CD14-positive monocyte (primary cell): Measurements from ENCODE around the gene RAB31. TPM values are rescaled to one million over a fixed set of nuclear protein-coding genes. Genes with fewer than 3 reads are reported as not detected.

Experiments
- DNase-seq, 3 donors: peaks; one replicate each; pipeline ENCODE4 v3.0.0-alpha.2; 2011 to 2022
- H2AFZ ChIP-seq: 2 replicates; pipeline ENCODE4 v1.6.0; 2012; ENCODE audit warnings: mild to moderate bottlenecking, low read depth, low read length, inconsistent platforms; ENCODE audit not compliant: insufficient read depth, poor library complexity, severe bottlenecking
- H3K27ac ChIP-seq, 2 donors: 1 replicate in 1 of 2; 2 replicates in 1 of 2; pipeline ENCODE4 v1.5.1; 2012 to 2013; ENCODE audit warnings: low read length in 2 of 2, control low read depth in 1 of 2, inconsistent platforms in 1 of 2, low read depth in 1 of 2, mild to moderate bottlenecking in 1 of 2
- H3K27me3 ChIP-seq, 2 donors: one replicate each; pipeline versions ENCODE4 v1.6.0 to v1.6.1; 2011 to 2013; ENCODE audit warnings: low read length in 2 of 2; ENCODE audit not compliant: control insufficient read depth in 2 of 2, insufficient read depth in 2 of 2
- H3K36me3 ChIP-seq, 2 donors: replicated peaks in 1 of 2; 1 replicate in 1 of 2; 2 replicates in 1 of 2; pipeline versions ENCODE4 v1.5.1 to v1.6.1; 2012 to 2013; ENCODE audit warnings: low read length in 2 of 2, control low read depth in 1 of 2, inconsistent platforms in 1 of 2, mild to moderate bottlenecking in 1 of 2; ENCODE audit not compliant: insufficient read depth in 2 of 2, control insufficient read depth in 1 of 2
- H3K4me1 ChIP-seq, 2 donors: 1 replicate in 1 of 2; 2 replicates in 1 of 2; pipeline versions ENCODE4 v1.5.1 to v1.6.1; 2012 to 2013; ENCODE audit warnings: low read length in 2 of 2, control low read depth in 1 of 2, inconsistent platforms in 1 of 2, mild to moderate bottlenecking in 1 of 2, moderate library complexity in 1 of 2; ENCODE audit not compliant: insufficient read depth in 2 of 2, control insufficient read depth in 1 of 2
- H3K4me2 ChIP-seq: replicated peaks from 2 replicates; pipeline ENCODE3; 2012; ENCODE audit warnings: low read length, moderate library complexity, mild to moderate bottlenecking; ENCODE audit not compliant: poor library complexity, severe bottlenecking; ENCODE audit errors: extremely low read depth
- H3K4me3 ChIP-seq, 3 experiments: fragments of 200-600 bp in 1 of 3; sonication (generic) in 1 of 3; replicated peaks in 1 of 3; 1 replicate in 2 of 3; 2 replicates in 1 of 3; pipeline ENCODE4 v1.5.1; 2011 to 2013; ENCODE audit warnings: low read length in 3 of 3, mild to moderate bottlenecking in 3 of 3, control low read depth in 2 of 3, low read depth in 2 of 3, inconsistent platforms in 1 of 3, moderate library complexity in 1 of 3
- H3K79me2 ChIP-seq: 2 replicates; pipeline ENCODE4 v1.6.0; 2012; ENCODE audit warnings: mild to moderate bottlenecking, control low read depth, inconsistent platforms, low read length, moderate library complexity; ENCODE audit not compliant: insufficient read depth
- H3K9ac ChIP-seq: 2 replicates; pipeline ENCODE4 v1.6.0; 2017; ENCODE audit warnings: low read length, mild to moderate bottlenecking; ENCODE audit not compliant: insufficient read depth, poor library complexity, severe bottlenecking
- H3K9me3 ChIP-seq, 2 donors: replicated peaks in 1 of 2; 1 replicate in 1 of 2; 2 replicates in 1 of 2; pipeline versions ENCODE4 v1.5.1 to v1.6.1; 2012 to 2013; ENCODE audit warnings: low read length in 2 of 2, control low read depth in 1 of 2; ENCODE audit not compliant: control insufficient read depth in 1 of 2, insufficient read depth in 1 of 2
- H4K20me1 ChIP-seq: 2 replicates; pipeline ENCODE4 v1.6.0; 2012; ENCODE audit warnings: mild to moderate bottlenecking, low read length, control low read depth, moderate library complexity; ENCODE audit not compliant: insufficient read depth
- H3K27ac Mint-ChIP-seq, 7 donors: one replicate each; pipeline ENCODE4 v1.8.0; 2020; ENCODE audit warnings: mild to moderate bottlenecking in 7 of 7, mixed read lengths in 7 of 7, moderate library complexity in 6 of 7, inconsistent platforms in 2 of 7
- H3K27me3 Mint-ChIP-seq, 3 donors: one replicate each; pipeline ENCODE4 v1.8.0; 2021 to 2022; ENCODE audit warnings: low read depth in 3 of 3, mild to moderate bottlenecking in 3 of 3, mixed read lengths in 3 of 3, moderate library complexity in 3 of 3, inconsistent platforms in 1 of 3
- H3K36me3 Mint-ChIP-seq, 2 donors: one replicate each; pipeline ENCODE4 v1.8.0; 2020; ENCODE audit warnings: mixed read lengths in 2 of 2, inconsistent platforms in 1 of 2, mild to moderate bottlenecking in 1 of 2
- H3K4me1 Mint-ChIP-seq: one replicate; pipeline ENCODE4 v1.8.0; 2020; ENCODE audit warnings: mild to moderate bottlenecking, mixed read lengths
- H3K4me3 Mint-ChIP-seq, 2 donors: one replicate each; pipeline ENCODE4 v1.8.0; 2020; ENCODE audit warnings: mild to moderate bottlenecking in 2 of 2, mixed read lengths in 2 of 2, moderate library complexity in 1 of 2
- H3K9me3 Mint-ChIP-seq, 7 donors: one replicate each; pipeline ENCODE4 v1.8.0; 2020 to 2022; ENCODE audit warnings: mixed read lengths in 7 of 7, mild to moderate bottlenecking in 6 of 7, moderate library complexity in 6 of 7, inconsistent platforms in 2 of 7
- CTCF ChIP-seq: fragments of 200-600 bp; IDR thresholded peaks from one replicate; pipeline ENCODE4 v1.8.0; 2022; ENCODE audit warnings: antibody characterized with exemption, mild to moderate bottlenecking
- WGBS: methylation state at CpG from one replicate; pipeline ENCODE4 v1.1.5; 2013; ENCODE audit warnings: missing lambda C conversion rate; ENCODE audit not compliant: insufficient coverage; 5-methylcytosine and 5-hydroxymethylcytosine counted together
- intact Hi-C, 2 donors: fragments of 100-400 bp; cut with micrococcal nuclease; formaldehyde crosslinking; loops; one replicate each; pipeline versions ENCODE4 v1.15.0 to v1.15.1; 2023
- polyA plus RNA-seq, 3 donors: library from polyadenylated mRNA; depleted of rRNA in 1 of 3; unstranded in 2 of 3; stranded (reverse) in 1 of 3; fragments of 300-500 nt in 2 of 3; fragments of >200 nt in 1 of 3; fragmentation: Illumina TruSeq in 2 of 3; gene quantifications; 1 replicate in 2 of 3; 2 replicates in 1 of 3; pipeline ENCODE4 v1.2.3, GENCODE V29; 2012 to 2021

Gene RAB31
- polyA plus RNA-seq, 3 donors = 106 to 367 (median 348) TPM

- no peak overlapping the region for H3K27ac ChIP-seq
- no peak overlapping the region for H3K9ac ChIP-seq
- no peaks in the 10 kb centered on the region for H3K9me3 ChIP-seq
- Mint-ChIP-seq H3K36me3 (no peaks in the 10 kb centered on the region), H3K27me3 (peaks cover 0 to 6% (median 0%) of the 10 kb centered on the region in 3 donors), H3K4me1 (no peaks in the 10 kb centered on the region), H3K27ac (no peak overlapping the region), H3K9me3 (peaks cover 0 to 7% (median 1%) of the 10 kb centered on the region in 7 donors), H3K4me3 (no peak overlapping the region)
- no peak for DNase-seq
- no peaks in the 10 kb centered on the region for H4K20me1 ChIP-seq
- no peaks in the 10 kb centered on the region for H3K27me3 ChIP-seq
- H3K4me2 ChIP-seq = no peak overlapping the region
- H3K4me1 ChIP-seq = no peaks in the 10 kb centered on the region
- WGBS = 93% methylated on average over 2 of the region's 3 CpGs
- no peaks in the 10 kb centered on the region for H3K79me2 ChIP-seq
- H2AFZ ChIP-seq = no peak overlapping the region
- no peaks in the 10 kb centered on the region for H3K36me3 ChIP-seq
- TF ChIP-seq CTCF = no peak
- H3K4me3 ChIP-seq = no peak overlapping the region
- intact Hi-C loops = no loop called here
These were observed 42.8 kb upstream of the RAB31 start for GRCh38 chr18:9665314-9665713.

GRCh38 chr18:9666548-9666947 is 41.6 kb upstream of the RAB31 start:
- Histone ChIP-seq H3K4me1 (no peaks in the 10 kb centered on the region), H3K79me2 (no peaks in the 10 kb centered on the region), H3K4me2 (no peak overlapping the region), H3K9me3 (no peaks in the 10 kb centered on the region), H3K9ac (no peak overlapping the region), H4K20me1 (no peaks in the 10 kb centered on the region), H3K36me3 (no peaks in the 10 kb centered on the region), H3K27me3 (no peaks in the 10 kb centered on the region), H3K27ac (no peak overlapping the region), H2AFZ (no peak overlapping the region), H3K4me3 (no peak overlapping the region)
- Mint-ChIP-seq H3K9me3 (peaks cover 0 to 7% (median 1%) of the 10 kb centered on the region in 7 donors), H3K4me1 (no peaks in the 10 kb centered on the region), H3K27ac (no peak overlapping the region), H3K36me3 (no peaks in the 10 kb centered on the region), H3K27me3 (peaks cover 0 to 6% (median 0%) of the 10 kb centered on the region in 3 donors), H3K4me3 (no peak overlapping the region)
- intact Hi-C loops = no loop called here
- TF ChIP-seq CTCF = no peak
- no peak for DNase-seq
- WGBS = 75% methylated on average over 2 of the region's 3 CpGs
